A673 (cell line): ENCODE measurements around the gene NT5C2.

Experiments used
- EZH2 ChIP-seq: fragments of 200-600 bp; sonication (generic); IDR thresholded peaks from 2 replicates; pipeline ENCODE4 v1.6.1; 2017; ENCODE audit warnings: borderline replicate concordance, low read depth, mild to moderate bottlenecking, mixed read lengths, antibody characterized with exemption, low read length; ENCODE audit not compliant: poor library complexity, severe bottlenecking
- TF ChIP-seq, protein P1 (sequence below): fragments of 300-800, 200-600 bp; sonication (generic); conservative IDR thresholded peaks from 2 replicates; pipeline ENCODE4 v1.5.1; 2017; ENCODE audit warnings: low read depth, mild to moderate bottlenecking, antibody characterized with exemption, low read length, moderate library complexity, mixed read lengths

DNA sequence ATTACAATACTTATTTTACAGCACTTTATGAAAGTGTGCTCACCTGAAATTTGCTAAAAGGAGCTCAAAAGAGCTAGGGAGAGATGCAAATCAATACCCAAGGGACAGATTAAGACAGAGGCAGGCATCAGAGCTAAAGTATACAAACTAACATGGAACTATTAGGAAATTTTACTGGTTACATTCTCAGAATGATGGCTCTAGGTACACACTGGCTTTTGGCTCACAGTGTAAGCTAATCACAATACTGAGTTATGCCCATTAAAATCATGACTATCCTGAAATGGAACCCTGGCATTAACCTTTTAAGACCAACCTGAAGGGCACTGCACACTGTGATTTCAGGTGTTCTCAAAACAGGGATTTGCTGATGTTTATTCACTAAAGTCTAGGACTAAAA lies 98.1 kb downstream of the NT5C2 start:
- TF ChIP-seq, protein P1, sequence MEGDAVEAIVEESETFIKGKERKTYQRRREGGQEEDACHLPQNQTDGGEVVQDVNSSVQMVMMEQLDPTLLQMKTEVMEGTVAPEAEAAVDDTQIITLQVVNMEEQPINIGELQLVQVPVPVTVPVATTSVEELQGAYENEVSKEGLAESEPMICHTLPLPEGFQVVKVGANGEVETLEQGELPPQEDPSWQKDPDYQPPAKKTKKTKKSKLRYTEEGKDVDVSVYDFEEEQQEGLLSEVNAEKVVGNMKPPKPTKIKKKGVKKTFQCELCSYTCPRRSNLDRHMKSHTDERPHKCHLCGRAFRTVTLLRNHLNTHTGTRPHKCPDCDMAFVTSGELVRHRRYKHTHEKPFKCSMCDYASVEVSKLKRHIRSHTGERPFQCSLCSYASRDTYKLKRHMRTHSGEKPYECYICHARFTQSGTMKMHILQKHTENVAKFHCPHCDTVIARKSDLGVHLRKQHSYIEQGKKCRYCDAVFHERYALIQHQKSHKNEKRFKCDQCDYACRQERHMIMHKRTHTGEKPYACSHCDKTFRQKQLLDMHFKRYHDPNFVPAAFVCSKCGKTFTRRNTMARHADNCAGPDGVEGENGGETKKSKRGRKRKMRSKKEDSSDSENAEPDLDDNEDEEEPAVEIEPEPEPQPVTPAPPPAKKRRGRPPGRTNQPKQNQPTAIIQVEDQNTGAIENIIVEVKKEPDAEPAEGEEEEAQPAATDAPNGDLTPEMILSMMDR: no peak
- no peak for TF ChIP-seq EZH2
